Cerebellar cortex (tissue), 1 donor: ENCODE measurements around the gene APOBEC3G.
A peak's percentile ranks its signal among the peaks of the same experiment; 100 is the strongest.

Experiments used
- DNase-seq: peaks from one replicate; pipeline ENCODE4 v3.0.0-alpha.2; 2015; ENCODE audit warnings: low spot score

The APOBEC3G gene

DNA sequence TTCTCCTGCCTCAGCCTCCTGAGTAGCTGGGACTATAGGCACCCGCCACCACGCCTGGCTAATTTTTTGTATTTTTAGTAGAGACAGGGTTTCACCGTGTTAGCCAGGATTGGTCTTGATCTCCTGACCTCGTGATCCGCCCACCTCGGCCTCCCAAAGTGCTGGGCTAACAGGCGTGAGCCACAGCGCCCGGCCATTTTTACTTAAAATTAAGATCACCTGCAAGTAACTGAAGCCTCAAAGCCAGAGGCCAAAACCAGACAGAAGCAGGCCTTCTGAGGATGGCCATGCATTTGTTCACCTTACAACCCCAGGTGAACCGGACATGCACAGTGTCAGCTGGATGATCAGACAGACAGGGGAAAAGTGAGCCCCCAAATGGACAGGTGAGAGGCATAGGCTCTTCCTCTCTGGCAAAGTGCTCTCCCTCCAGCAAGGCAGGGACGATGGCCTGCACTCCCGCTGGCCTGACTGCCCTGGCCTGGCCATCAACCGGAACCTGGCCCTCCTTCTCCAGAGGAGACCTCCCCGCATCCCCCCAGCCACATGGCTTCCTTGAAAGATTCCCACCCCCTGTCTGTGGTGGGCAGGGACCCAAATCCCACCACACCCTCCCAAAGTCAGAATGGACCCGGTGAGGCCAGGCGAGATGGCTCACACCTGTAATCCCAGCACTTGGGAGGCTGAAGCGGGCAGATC lies 45.8 kb downstream of the APOBEC3G start:
- no peak for DNase-seq

DNA sequence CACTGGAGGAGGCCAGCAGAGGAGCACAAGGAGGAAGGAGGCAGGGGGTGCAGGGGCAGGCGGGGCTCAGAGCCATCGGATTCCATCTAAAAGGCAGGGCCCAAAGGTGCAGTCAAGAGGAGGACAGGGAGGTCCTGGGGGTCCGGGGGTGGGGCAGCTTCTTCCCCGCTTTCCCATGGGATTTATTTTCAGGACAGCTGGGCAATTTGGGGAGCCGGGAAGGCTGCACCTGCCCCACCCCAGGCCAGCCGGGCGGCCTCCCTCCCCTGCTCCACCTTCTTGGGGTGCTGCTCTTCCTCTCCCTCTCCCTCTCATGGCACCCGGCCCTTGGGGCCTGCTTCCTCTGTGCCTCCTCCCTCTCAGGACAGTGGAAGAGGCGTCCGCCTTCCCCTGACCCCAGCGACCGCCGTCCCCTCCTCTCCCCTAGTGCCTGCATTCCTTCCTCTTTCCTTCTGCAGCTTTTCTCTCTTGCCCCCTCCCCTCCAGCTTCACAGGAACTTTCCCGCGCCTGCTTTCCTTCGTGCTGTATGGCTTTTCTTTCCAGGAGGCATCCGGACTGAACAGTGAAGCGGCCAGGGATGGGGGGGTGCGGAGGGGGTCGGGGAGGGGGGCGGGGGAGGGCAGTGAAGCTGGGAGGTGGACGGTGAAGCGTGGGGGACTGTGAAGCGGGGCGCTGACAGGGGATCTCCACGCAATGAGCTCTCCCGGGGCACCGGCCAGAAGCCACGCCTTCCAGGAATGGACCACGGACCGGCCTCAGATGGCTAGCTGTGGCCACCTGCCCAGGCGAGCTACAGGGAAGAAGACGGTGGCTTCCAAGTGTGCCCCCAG lies 46.9 kb downstream of the APOBEC3G start:
- DNase-seq, result no peak

DNA sequence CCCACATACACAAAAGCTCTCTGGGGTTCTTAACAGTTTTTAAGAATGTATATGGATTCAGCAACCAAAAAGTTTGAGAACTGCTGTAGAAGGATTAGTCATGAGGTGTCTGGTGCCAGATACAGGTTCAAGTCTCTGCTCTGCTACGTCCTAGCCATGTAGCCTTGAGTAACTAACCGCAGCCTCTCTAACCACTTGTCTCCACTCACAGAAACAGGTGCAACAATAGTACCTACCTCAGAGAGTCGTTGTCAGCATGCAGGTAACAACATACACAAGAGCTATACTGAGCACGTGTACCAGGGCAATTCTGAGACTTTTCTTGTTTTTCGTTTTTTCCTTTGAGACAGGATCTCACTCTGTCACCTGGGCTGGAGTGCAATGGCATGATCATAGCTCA lies 48.5 kb downstream of the APOBEC3G start:
- DNase-seq, result no peak

DNA sequence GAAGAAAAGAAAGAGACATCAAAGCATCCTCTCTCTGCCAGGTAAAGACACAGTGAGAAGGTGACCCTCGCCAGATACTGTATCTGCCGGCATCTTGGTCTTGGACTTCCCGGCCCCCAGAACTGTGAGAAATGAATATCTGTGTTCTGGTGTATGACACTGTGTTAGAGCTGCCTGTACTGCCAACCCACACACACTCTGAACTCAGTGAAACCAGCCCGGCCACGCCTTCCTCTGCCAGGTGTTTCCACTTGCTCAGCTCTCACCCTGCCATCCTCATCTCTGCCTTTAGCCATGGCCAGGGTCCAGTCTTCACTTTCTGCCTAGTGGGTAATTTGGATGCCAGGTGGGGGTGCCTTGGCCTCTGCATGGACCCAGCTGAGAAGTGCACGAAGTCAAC lies 51.4 kb downstream of the APOBEC3G start:
- no peak for DNase-seq

DNA sequence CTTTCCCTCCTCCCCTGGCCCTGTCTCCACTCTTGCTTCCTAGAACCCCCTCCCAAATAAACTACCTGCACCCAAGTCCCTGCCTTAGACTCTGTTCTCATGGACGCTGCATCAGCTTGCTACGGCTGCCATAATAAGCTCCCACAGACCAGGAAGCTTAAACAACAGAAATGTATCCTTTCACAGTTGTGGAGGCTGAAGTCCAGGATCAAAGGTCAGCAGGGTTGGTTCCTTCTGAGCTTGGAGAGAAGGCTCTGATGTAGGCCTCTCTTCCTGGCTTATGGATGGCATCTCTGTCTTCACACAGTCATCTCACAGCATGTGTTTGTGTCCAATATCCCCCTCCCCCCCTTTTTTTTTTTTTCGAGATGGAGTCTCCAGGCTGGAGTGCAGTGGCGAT lies 52.0 kb downstream of the APOBEC3G start:
- DNase-seq, result no peak

DNA sequence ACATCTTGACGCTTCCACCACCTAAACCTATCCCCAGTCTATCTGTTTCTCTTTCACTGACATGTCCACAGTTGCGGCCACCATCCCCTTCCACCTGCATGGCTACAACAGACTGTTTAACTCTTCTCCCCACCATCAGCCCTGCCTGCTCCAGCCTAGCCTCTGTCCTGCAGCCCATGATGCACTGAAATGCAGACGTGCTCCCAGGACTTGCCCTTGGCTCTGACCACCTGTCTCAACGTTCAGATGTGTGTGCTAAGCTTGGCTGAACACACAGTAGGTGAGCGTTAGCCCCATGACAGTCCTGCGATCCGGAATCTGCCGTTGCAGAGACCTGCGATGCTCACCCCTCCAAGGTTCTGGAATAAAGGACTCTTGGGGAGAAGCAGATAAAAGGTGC lies 52.7 kb downstream of the APOBEC3G start:
- DNase-seq, result no peak

DNA sequence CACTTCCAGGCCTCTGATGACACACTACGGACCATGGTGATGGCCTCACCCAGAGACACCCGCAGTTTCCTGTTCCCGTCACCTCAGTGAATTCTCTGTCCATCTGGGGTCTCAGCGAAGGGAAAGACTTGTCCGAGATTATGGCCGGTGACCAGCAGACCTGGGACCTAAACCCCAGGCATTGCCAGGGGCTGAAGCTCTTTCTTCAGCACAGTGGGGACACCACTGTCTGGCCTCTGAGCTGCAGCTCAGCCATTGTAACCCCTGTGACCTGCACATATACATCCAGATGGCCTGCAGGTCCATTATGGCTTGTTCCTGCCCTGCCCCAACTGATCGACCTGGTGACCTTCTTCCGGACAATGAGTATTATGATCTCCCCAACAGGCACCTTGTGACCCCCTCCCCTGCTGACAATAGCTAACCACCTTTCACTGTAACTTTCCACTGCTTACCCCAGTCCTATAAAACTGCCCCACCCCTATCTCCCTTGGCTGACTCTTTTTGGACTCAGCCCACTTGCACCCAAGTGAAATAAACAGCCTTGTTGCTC lies 53.2 kb downstream of the APOBEC3G start:
- DNase-seq, result no peak

DNA sequence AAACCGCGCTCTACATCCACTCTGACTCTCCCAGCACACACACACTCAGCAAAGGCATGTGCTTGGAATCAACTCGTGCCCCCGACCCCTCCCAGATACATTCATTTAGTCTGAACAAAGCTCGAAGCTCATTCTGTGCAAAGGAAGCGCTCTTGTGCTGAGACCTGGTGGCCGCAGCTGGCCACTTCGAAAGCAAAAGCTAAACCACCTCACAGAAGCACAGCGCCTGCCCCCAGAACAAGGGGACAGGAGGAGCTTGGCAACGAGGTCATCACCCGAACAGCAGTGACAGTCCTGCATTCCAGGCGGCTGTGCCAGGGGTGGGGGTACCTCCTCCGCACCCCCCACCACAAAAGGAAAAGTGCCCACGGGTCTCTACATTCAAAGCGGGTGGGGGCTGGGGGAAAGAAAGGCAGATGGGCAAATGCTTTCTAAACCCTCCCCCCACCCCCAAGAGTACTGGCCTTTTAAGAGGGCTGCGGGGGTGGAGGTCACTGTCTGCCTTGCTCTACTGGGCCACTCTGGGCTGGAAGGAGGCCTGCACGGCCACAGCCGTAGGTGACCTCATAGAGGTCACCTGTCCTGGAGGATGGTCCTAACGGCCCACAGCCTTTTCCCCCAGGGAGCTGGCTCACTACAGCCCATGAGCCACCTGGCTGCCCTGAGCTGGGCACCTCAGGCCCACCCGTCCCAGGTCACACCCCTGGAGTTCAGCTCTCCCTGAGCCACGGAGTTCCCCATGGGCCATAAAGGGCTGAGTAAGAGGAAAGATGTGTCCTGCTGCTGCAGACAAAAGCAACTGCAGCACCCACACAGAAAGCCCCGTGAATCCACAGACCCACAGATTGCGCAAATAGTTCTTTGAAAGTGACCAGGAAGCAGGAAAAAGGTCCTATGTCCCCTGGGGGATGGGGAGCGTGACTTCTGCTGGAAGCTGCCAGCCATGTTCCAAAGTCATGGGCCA lies 54.1 kb downstream of the APOBEC3G start:
- DNase-seq, result no peak

DNA sequence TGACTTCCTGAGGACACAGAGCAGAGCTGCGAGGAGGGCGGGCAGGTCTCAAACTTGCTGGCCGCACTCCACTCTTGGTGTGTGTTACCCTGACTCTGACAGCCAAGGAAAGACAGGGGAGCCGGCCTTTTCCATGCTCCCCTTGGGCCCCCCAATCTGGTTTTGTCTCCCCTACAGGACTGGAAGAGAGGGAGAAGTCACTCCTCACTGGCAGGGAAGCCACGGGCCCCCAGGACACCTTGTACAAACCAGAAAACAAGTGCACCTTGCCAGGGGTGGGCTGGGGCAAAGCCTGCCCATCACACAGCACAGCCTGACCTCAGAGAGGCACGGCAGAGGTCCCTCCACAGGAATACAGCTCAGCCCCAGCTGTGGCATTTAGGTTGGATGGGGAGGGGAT lies 55.2 kb downstream of the APOBEC3G start:
- no peak for DNase-seq

DNA sequence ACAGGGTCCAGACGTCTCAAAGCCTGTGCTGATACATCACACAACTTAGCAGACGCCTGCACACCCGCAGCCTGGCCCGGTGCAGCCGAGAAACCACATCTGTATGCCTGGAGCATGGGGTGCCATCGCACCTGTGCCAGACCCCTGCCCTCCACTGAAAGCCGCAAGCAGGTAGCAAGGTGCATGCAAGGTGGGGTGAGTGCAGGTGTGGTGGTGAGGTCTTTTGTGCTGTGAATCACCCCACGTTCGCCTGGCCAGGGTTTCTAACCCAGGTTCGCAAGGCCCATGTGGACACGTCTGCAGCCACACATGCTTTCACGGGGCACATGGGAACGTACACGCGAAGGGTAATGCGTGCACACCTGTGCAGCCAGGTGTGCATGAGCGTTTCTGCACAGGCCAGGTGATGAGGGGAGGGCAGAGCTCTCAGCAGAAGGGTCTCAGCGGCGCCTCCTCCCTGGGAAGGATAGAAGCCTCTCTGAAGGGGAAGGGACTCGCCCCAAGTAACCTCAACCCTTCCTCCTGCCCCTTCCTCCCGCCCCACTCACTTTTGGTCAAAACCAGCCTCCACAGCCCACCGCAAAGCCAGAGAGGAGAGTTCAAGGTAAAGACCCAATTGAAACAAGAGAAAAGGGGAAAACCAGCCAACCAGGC lies 55.9 kb downstream of the APOBEC3G start:
- DNase-seq, result no peak

DNA sequence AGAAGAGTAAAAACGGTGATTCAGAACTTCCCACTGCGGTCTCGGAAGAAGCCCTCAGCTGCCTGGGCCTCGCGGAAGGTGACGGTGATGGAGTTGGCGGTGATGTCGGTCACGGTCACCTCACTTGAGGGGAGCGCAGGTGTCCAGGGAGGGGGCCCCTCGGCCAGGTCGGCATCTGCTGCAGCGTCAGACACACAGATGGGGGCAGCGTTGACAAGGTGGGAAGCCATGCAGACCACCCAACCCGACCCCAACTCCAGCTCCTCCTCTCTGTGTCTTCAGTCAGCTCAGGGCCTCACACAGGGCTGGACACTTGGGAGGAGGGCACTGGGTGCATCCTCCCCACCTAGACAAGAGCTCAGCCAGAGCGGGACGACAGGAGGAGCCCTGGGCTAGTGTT lies 56.8 kb downstream of the APOBEC3G start:
- no peak for DNase-seq

DNA sequence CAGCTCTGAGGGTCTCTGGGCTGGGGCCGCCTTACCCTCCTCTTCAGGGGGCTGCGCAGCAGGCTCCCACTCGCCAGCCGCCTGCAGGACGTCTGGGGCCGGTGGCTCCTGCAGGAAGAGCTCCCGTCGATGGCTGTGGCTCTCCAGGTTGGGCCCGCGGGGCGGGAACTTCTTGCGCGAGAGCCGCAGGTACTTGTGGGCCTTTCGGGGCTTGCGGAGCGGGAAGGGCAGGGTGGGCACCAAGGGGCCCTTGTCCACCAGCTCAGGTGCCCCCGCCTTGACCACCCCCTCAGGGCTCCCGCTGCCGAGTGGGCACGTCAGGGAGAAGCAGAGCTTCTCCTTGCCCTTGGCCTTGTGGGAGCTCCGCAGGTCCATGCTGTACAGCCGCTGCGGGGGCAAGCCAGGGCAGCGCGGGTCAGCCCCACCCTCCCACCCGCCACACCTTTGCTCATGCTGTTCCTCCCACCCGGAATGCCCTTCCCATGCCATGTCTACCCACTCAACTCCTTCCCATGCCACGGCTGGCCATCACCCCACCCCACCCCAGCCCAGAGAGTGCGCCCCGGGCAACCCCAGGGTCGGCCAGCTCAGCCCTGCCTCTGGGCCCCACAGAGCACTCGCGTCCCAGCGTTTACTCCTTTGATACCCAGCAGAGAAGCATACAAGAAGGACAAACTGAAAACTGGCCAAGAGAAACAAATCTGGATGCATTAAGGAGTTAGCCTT lies 57.5 kb downstream of the APOBEC3G start:
- no peak for DNase-seq

DNA sequence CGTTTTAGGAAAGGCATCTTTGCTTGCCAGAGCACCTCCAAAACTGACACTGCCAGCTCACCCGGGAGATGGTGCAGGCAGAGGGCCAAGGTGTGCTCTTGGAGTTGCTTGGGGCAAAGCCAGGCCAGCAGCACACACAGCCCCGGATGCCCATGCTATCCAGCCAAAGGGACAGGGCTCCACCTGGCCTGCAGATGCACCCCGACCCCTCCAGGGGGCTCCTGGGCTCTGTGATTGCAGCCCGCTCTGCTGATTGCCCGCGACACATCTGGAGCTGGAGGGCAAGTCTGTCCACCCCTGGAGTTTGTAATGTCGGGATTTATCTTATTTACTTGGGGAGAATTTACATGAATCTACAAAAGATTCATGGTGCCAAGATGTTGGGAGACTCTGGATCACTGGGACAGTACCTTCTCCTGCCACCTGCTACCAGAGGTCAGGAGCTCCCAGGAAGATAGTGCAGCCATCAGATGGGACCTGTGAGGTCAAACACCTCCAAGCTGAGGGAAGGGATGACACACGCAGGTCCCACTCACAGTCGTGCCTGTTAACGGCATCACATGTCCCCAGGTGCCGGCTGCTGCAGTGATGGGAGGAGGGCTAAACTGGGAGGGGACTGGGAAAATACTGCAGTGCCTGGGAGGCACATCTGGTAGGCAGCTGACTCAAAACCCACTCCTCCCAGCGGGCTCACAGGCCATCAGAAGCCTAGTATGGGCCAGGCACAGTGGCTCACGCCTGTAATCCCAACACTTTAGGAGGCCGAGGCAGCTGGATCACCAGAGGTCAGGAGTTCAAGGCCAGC lies 58.2 kb downstream of the APOBEC3G start:
- peak; percentile 51 for DNase-seq

DNA sequence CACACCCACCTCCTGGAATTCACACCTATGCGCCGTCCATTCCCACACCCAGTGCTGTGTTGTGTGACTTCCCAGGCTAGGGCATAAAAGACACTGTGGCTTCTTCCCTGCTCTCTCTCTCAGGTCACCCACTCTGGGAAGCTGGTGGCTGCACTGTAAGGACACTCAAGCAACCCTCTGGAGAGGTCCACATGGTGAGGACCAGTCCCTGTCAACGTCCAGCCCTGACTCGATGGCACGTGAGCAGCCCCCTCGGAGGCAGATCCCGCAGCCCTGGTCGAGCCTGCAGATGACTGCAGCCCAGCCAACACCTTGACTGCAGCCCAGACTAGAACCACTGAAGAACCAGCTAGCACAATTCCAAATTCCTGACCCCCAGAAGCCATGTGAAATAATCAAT lies 59.2 kb downstream of the APOBEC3G start:
- DNase-seq, result no peak
